HCT116 (cell line): Measurements from ENCODE around the gene PRRT1. TPM values are rescaled to one million over a fixed set of nuclear protein-coding genes. Genes with fewer than 3 reads are reported as not detected.

Source experiments
- ATAC-seq: fragments of 200-7000 bp; cut with Tn5 transposase; 2 replicates; pipeline ENCODE4 v1.9.1; 2020; ENCODE audit warnings: mild to moderate bottlenecking, moderate library complexity
- BruUV-seq: library from RNA; stranded (reverse); fragments of 400-500 nt; replicated peaks from 2 replicates; lab custom pipeline; 2021; lab: Mats Ljungman, UMichigan
- CTCF ChIA-PET: fragments of 300-600 bp; sonication (Branson Sonifier 250); formaldehyde crosslinking; loops from one replicate; lab custom pipeline; 2021; ENCODE audit warnings: antibody characterized with exemption; lab: Charles Lee
- POLR2A ChIA-PET: fragments of 300-600, 350-600 bp; sonication (Branson Sonifier 250); formaldehyde crosslinking; loops from one replicate; lab custom pipeline; 2021; ENCODE audit warnings: antibody characterized with exemption; lab: Charles Lee
- RAD21 ChIA-PET, 2 experiments: fragments of 300-600 bp; sonication (Branson Sonifier 250); formaldehyde crosslinking; loops; one replicate each; lab custom pipeline; 2023; ENCODE audit warnings: low total read pairs in 2 of 2; ENCODE audit not compliant: uncharacterized antibody in 2 of 2, unreplicated experiment in 2 of 2, low non-redundant PET in 1 of 2; lab: Charles Lee
- DNase-seq: peaks from one replicate; pipeline ENCODE4 v3.0.0-alpha.2; 2010; ENCODE audit warnings: low read depth, low spot score
- H2AFZ ChIP-seq: fragments of 200-600 bp; shearing (Covaris generic), sonication (generic); 2 replicates; pipeline ENCODE4 v1.6.1; 2017; ENCODE audit warnings: low read depth, mixed run types, mixed read lengths, antibody characterized with exemption, low read length; ENCODE audit not compliant: poor library complexity, severe bottlenecking
- H3K27ac ChIP-seq: 2 replicates; pipeline ENCODE4 v1.5.1; 2012; ENCODE audit warnings: low read depth, low read length
- H3K27me3 ChIP-seq: fragments of 200-600 bp; sonication (generic); 2 replicates; pipeline ENCODE4 v1.6.1; 2016; ENCODE audit warnings: mixed run types, low read length, mixed read lengths; ENCODE audit not compliant: insufficient read depth
- H3K36me3 ChIP-seq, 2 experiments: fragments of 200-500 bp in 1 of 2; fragments of 200-600 bp in 1 of 2; sonication (Bioruptor generic) in 1 of 2; sonication (generic) in 1 of 2; 2 replicates each; pipeline versions ENCODE4 v1.5.1 to v1.6.1; 2014 to 2016; ENCODE audit warnings: low read length in 2 of 2, inconsistent platforms in 1 of 2, mixed read lengths in 1 of 2, mixed run types in 1 of 2; ENCODE audit not compliant: insufficient read depth in 2 of 2, control insufficient read depth in 1 of 2
- H3K4me1 ChIP-seq, 2 experiments: fragments of 200-600 bp in 1 of 2; sonication (generic) in 1 of 2; 2 replicates each; pipeline versions ENCODE4 v1.5.1 to v1.6.1; 2012 to 2017; ENCODE audit warnings: low read length in 2 of 2, inconsistent platforms in 1 of 2, mild to moderate bottlenecking in 1 of 2, mixed read lengths in 1 of 2, mixed run types in 1 of 2, moderate library complexity in 1 of 2; ENCODE audit not compliant: insufficient read depth in 2 of 2, control insufficient read depth in 1 of 2
- H3K4me2 ChIP-seq: fragments of 200-600 bp; sonication (generic); 2 replicates; pipeline ENCODE4 v1.6.1; 2017; ENCODE audit warnings: mixed run types, low read length, mixed read lengths
- H3K4me3 ChIP-seq, 2 experiments: fragments of 200-600 bp in 1 of 2; sonication (generic) in 1 of 2; replicated peaks in 1 of 2; 2 replicates each; pipeline ENCODE4 v1.5.1; 2011 to 2016; ENCODE audit warnings: low read length in 2 of 2, control low read depth in 1 of 2, low read depth in 1 of 2, mild to moderate bottlenecking in 1 of 2, mixed read lengths in 1 of 2, mixed run types in 1 of 2
- H3K79me2 ChIP-seq: fragments of 200-600 bp; sonication (generic); 2 replicates; pipeline ENCODE4 v1.6.1; 2017; ENCODE audit warnings: mild to moderate bottlenecking, mixed run types, low read length, moderate library complexity, mixed read lengths; ENCODE audit not compliant: insufficient read depth
- H3K9ac ChIP-seq: fragments of 200-600 bp; sonication (generic); 2 replicates; pipeline ENCODE4 v1.6.1; 2016; ENCODE audit warnings: low read length, mixed read lengths
- H3K9me2 ChIP-seq: fragments of 200-600 bp; sonication (generic), shearing (Covaris generic); 2 replicates; pipeline ENCODE4 v1.6.1; 2017; ENCODE audit warnings: mixed run types, mild to moderate bottlenecking, moderate library complexity; ENCODE audit not compliant: insufficient read depth
- H3K9me3 ChIP-seq, 2 experiments: fragments of 200-500 bp in 1 of 2; fragments of 200-600 bp in 1 of 2; sonication (Bioruptor generic) in 1 of 2; sonication (generic) in 1 of 2; 2 replicates each; pipeline ENCODE4 v1.6.1; 2014 to 2017; ENCODE audit warnings: low read length in 2 of 2, mixed read lengths in 2 of 2, inconsistent platforms in 1 of 2, low read depth in 1 of 2, mild to moderate bottlenecking in 1 of 2, mixed run types in 1 of 2, moderate library complexity in 1 of 2; ENCODE audit not compliant: control insufficient read depth in 1 of 2, insufficient read depth in 1 of 2
- H4K20me1 ChIP-seq: fragments of 200-600 bp; sonication (generic), shearing (Covaris generic); 2 replicates; pipeline ENCODE4 v1.6.1; 2017; ENCODE audit warnings: mixed run types, mild to moderate bottlenecking, moderate library complexity; ENCODE audit not compliant: insufficient read depth
- EGR1 ChIP-seq: IDR thresholded peaks from 2 replicates; pipeline ENCODE4 v1.6.1; 2012; ENCODE audit warnings: low read depth
- EZH2 ChIP-seq: fragments of 200-600 bp; sonication (generic); IDR thresholded peaks from 2 replicates; pipeline ENCODE4 v1.6.1; 2017; ENCODE audit warnings: antibody characterized with exemption, mixed run types
- POLR2A ChIP-seq: IDR thresholded peaks from 2 replicates; pipeline ENCODE4 v1.7.0; 2011; ENCODE audit warnings: borderline replicate concordance; ENCODE audit not compliant: insufficient read depth, insufficient read length; ENCODE audit errors: extremely low read depth
- SIN3A ChIP-seq: IDR thresholded peaks from 2 replicates; pipeline ENCODE4 v1.6.1; 2012; ENCODE audit warnings: low read depth
- ZNF274 ChIP-seq: fragments of 200-500 bp; sonication (Bioruptor generic); IDR thresholded peaks from 2 replicates; pipeline ENCODE4 v1.6.1; 2014; ENCODE audit warnings: mild to moderate bottlenecking, low read depth, low read length, inconsistent platforms
- intact Hi-C: fragments of 100-400 bp; cut with micrococcal nuclease; formaldehyde crosslinking; loops from 2 replicates; pipeline ENCODE4 v1.10.0; 2022
- total RNA-seq: library from RNA; stranded (reverse); gene quantifications from one replicate; pipeline ENCODE4 v1.2.1, GENCODE V29; 2021; ENCODE audit not compliant: unreplicated experiment
- TF ChIP-seq, protein P1 (sequence below): IDR thresholded peaks from 2 replicates; pipeline ENCODE4 v1.6.1; 2012
- TF ChIP-seq, protein P2 (sequence below): IDR thresholded peaks from 2 replicates; pipeline ENCODE4 v1.6.1; 2012; ENCODE audit warnings: low read depth
- TF ChIP-seq, protein P3 (sequence below): IDR thresholded peaks from 2 replicates; pipeline ENCODE4 v1.6.1; 2011; ENCODE audit warnings: mild to moderate bottlenecking, low read length, moderate library complexity; ENCODE audit not compliant: insufficient replicate concordance; ENCODE audit errors: extremely low read depth
- TF ChIP-seq, protein P4 (sequence below): IDR thresholded peaks from 2 replicates; pipeline ENCODE4 v1.6.1; 2012

PRRT1 gene
- total RNA-seq, 1 experiment from 2014 or later: 6.1 TPM

DNA sequence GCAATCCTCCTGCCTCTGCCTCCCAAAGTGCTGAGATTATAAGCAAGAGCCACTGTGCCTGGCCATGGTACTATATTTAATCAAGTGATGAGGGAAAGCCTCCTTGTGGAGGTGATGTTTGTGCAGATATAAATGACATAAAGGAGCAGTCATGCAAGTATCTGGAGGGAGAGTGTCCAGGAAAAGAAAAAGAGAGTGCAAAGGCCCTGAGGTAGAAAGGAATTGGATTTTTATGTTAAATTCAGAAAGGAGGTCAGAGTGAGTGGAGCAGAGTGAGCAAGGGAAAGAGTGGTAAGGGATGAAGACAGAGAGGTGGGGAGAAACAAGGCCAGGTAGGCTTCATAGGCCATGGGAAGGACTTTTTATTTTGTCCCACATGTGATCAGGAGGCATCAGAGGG is 14.3 kb downstream of the PRRT1 start:
- no peak overlapping the region for H3K9ac ChIP-seq
- no peaks in the 10 kb centered on the region for H3K4me1 ChIP-seq
- no peaks in the 10 kb centered on the region for H4K20me1 ChIP-seq
- H3K79me2 ChIP-seq: no peaks in the 10 kb centered on the region
- DNase-seq (no peak), ATAC-seq (no peak)
- no TSS peak for BruUV-seq
- no peak overlapping the region for H3K27ac ChIP-seq
- ChIA-PET POLR2A (no interaction called here), RAD21 (no interaction called here), CTCF (no interaction called here)
- H3K4me3 ChIP-seq: no peak overlapping the region
- no peak overlapping the region for H3K4me2 ChIP-seq
- H3K9me3 ChIP-seq: no peaks in the 10 kb centered on the region
- intact Hi-C loops: no loop called here
- no peaks in the 10 kb centered on the region for H3K9me2 ChIP-seq
- H3K36me3 ChIP-seq: no peaks in the 10 kb centered on the region
- no peaks in the 10 kb centered on the region for H3K27me3 ChIP-seq
- no peak overlapping the region for H2AFZ ChIP-seq
- TF ChIP-seq, protein P1, sequence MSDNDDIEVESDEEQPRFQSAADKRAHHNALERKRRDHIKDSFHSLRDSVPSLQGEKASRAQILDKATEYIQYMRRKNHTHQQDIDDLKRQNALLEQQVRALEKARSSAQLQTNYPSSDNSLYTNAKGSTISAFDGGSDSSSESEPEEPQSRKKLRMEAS: no peak
- TF ChIP-seq, protein P2, sequence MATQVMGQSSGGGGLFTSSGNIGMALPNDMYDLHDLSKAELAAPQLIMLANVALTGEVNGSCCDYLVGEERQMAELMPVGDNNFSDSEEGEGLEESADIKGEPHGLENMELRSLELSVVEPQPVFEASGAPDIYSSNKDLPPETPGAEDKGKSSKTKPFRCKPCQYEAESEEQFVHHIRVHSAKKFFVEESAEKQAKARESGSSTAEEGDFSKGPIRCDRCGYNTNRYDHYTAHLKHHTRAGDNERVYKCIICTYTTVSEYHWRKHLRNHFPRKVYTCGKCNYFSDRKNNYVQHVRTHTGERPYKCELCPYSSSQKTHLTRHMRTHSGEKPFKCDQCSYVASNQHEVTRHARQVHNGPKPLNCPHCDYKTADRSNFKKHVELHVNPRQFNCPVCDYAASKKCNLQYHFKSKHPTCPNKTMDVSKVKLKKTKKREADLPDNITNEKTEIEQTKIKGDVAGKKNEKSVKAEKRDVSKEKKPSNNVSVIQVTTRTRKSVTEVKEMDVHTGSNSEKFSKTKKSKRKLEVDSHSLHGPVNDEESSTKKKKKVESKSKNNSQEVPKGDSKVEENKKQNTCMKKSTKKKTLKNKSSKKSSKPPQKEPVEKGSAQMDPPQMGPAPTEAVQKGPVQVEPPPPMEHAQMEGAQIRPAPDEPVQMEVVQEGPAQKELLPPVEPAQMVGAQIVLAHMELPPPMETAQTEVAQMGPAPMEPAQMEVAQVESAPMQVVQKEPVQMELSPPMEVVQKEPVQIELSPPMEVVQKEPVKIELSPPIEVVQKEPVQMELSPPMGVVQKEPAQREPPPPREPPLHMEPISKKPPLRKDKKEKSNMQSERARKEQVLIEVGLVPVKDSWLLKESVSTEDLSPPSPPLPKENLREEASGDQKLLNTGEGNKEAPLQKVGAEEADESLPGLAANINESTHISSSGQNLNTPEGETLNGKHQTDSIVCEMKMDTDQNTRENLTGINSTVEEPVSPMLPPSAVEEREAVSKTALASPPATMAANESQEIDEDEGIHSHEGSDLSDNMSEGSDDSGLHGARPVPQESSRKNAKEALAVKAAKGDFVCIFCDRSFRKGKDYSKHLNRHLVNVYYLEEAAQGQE: no peak
- no peak for TF ChIP-seq ZNF274
- TF ChIP-seq SIN3A: no peak

DNA sequence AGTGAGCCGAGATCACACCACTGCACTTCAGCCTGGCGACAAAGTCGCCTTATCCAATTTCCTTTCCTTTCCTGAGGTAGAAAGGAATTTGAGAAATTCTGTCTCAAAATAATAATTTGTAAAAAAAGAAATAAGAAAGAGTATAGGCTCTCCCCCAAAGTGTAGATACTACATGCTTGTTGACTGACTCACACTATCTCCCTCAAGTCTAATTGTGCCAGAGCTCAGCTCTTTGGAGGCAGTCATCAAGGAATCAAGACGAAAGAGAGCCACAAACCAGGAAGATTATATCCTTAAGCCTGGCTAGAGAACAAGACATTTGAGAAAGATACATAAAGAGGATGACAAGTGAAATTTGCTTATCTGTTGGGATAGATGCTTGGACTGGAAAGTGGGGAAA is 18.0 kb downstream of the PRRT1 start:
- TF ChIP-seq, protein P3, sequence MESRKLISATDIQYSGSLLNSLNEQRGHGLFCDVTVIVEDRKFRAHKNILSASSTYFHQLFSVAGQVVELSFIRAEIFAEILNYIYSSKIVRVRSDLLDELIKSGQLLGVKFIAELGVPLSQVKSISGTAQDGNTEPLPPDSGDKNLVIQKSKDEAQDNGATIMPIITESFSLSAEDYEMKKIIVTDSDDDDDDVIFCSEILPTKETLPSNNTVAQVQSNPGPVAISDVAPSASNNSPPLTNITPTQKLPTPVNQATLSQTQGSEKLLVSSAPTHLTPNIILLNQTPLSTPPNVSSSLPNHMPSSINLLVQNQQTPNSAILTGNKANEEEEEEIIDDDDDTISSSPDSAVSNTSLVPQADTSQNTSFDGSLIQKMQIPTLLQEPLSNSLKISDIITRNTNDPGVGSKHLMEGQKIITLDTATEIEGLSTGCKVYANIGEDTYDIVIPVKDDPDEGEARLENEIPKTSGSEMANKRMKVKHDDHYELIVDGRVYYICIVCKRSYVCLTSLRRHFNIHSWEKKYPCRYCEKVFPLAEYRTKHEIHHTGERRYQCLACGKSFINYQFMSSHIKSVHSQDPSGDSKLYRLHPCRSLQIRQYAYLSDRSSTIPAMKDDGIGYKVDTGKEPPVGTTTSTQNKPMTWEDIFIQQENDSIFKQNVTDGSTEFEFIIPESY: no peak
- no peak for TF ChIP-seq EGR1
- TF ChIP-seq, protein P4, sequence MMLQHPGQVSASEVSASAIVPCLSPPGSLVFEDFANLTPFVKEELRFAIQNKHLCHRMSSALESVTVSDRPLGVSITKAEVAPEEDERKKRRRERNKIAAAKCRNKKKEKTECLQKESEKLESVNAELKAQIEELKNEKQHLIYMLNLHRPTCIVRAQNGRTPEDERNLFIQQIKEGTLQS: no peak
- TF ChIP-seq EZH2: no peak
- TF ChIP-seq, protein P1: no peak
- no peak for TF ChIP-seq POLR2A
- TF ChIP-seq, all 23 proteins: peak for 0
- no peaks in the 10 kb centered on the region for H3K9me2 ChIP-seq
- no peaks in the 10 kb centered on the region for H3K36me3 ChIP-seq
- H3K4me1 ChIP-seq: peaks cover 12 to 16% of the 10 kb centered on the region in 2 experiments
- no peak overlapping the region for H3K27ac ChIP-seq
- H4K20me1 ChIP-seq: no peaks in the 10 kb centered on the region
- H3K27me3 ChIP-seq: no peaks in the 10 kb centered on the region
- H3K9me3 ChIP-seq: no peaks in the 10 kb centered on the region
- H3K4me3 ChIP-seq: no peak overlapping the region
- H3K4me2 ChIP-seq: no peak overlapping the region
- DNase-seq: no peak
- RAD21 ChIA-PET: no interaction called here
- POLR2A ChIA-PET: no interaction called here
- no peak overlapping the region for H2AFZ ChIP-seq
- no TSS peak for BruUV-seq
- ATAC-seq: no peak
- intact Hi-C loops: no loop called here
- H3K9ac ChIP-seq: no peak overlapping the region
- H3K79me2 ChIP-seq: peaks cover 10% of the 10 kb centered on the region
- CTCF ChIA-PET: no interaction called here
